HG02852 (cell line): ENCODE data around the gene RAMAC.
"Not testable (repeated sequence)": the region's sequence is repeated elsewhere in the genome, so short reads cannot be mapped to it uniquely, and the experiment has no call there.

Experiments
- ATAC-seq: cut with Tn5 transposase; IDR thresholded peaks from one replicate; pipeline ENCODE4 v1.9.1; 2021; ENCODE audit warnings: mild to moderate bottlenecking, moderate library complexity; ENCODE audit not compliant: unreplicated experiment

Gene RAMAC

GRCh38 chr15:83012076-83012426 is 26.0 kb downstream of the RAMAC start:
- no peak for ATAC-seq

DNA sequence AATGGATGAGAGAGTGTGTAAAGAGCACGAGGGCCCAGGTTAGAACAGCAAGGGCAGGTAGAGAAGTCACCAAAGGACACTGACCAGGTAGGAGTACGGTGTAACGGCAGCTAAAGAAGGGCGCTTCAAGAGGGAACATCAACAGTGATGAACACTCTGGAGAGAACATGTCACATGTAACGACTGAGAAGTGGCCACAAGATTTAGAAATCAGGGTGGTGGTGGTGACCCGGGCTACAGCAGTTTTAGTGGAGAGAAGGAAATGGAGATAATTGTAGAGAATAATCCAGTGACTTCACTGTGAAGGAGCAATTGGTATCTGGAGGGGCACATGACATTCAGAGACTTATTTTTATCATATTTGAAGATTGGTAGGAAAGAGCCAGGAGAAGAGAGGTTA is 26.6 kb downstream of the RAMAC start:
- no peak for ATAC-seq

- ATAC-seq: no peak
Observed at GRCh38 chr15:83014205-83014653, 28.2 kb downstream of the RAMAC start.

DNA sequence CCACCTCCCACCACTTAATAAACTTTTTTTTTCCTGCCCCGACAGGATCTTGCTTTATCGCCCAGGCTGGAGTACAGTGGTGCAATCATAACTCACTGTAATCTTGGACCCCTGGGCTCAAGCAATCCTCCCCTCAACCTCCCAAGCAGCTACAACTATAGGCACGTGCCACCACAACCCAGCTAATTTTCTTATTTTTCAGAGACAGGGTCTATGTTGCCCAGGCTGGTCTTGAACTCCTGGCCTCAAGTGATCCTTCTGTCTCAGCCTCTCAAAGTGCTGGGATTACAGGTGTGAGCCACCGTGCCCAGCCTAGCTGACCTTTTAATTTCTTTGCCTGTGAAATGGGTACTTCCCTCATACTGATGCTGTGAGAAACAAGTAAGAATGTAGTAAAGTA is 29.4 kb downstream of the RAMAC start:
- no peak for ATAC-seq

DNA sequence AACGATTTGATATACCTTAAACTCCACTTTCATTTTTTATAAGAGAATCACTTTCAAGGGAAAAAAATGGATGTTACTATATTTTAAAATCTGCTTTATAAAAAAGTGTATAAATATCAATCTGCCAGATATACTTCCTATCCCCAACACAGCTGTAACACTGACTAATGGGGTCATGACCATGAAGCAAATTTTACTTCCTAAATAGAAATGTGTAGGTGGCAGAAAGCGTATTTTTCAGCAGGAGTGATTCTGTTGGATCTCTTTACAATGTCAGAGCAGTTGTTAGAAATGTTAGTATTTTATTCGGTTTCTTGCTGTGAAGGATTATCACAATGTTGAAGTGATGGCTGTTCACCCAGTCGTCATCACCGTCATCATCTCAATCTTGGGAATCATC is 30.9 kb downstream of the RAMAC start:
- ATAC-seq: no peak

- ATAC-seq: no peak
Observed at GRCh38 chr15:83018436-83018835, 32.4 kb downstream of the RAMAC start.

- ATAC-seq: no peak
Observed at GRCh38 chr15:83030021-83030420, 44.0 kb downstream of the RAMAC start.

GRCh38 chr15:83031234-83031633 is 45.2 kb downstream of the RAMAC start:
- ATAC-seq: not testable (repeated sequence)

GRCh38 chr15:83036253-83036652 is 50.2 kb downstream of the RAMAC start:
- no peak for ATAC-seq

DNA sequence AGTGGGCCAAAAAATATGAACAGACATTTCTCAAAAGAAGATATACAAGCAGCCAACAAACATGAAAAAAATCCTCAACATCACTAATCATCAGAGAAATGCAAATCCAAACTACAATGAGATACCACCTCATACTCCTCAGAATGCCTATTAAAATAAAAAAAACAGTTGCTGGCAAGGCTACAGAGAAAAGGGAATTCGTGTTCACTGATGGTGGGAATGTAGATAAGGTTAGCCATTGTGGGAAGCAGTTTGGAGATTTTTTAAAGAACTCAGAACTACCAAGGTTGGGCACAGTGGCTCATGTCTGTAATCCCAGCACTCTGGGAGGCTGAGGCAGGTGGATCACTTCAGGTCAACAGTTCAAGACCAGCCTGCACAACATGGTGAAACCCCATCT is 53.2 kb downstream of the RAMAC start:
- ATAC-seq: no peak
